ENCODE results near the gene VAX1. TPM values are rescaled to one million over a fixed set of nuclear protein-coding genes. Genes with fewer than 3 reads are reported as not detected.

Gene VAX1
- total RNA-seq, 1 experiment from 2014 or later, result not detected

GRCh38 chr10:117096599-117097201 lies 41.4 kb downstream of the VAX1 start:
- WGBS (ENCODE audit: extremely low coverage, insufficient read length, low lambda C conversion rate), result no CpG with 5 or more reads among the region's 9 CpGs
- Histone ChIP-seq H2AK5ac (ENCODE audit: insufficient read length, low read length) (no peak overlapping the region), H3K79me2 (ENCODE audit: insufficient read depth, low read length) (no peaks in the 10 kb centered on the region), H4K20me1 (ENCODE audit: control insufficient read depth, insufficient read depth, insufficient read length) (no peaks in the 10 kb centered on the region), H3K9me3 (ENCODE audit: control insufficient read depth, low read depth, low read length) (no peaks in the 10 kb centered on the region), H2BK15ac (ENCODE audit: low read depth, low read length) (no peak overlapping the region), H3K27me3 (ENCODE audit: insufficient read depth, low read length) (no peaks in the 10 kb centered on the region), H4K5ac (ENCODE audit: insufficient read length, low read depth, low read length) (no peak overlapping the region), H3K79me1 (ENCODE audit: insufficient read depth, low read depth, low read length, poor library complexity, severe bottlenecking) (no peaks in the 10 kb centered on the region), H3K23me2 (ENCODE audit: insufficient read length, low read depth, low read length, poor library complexity, severe bottlenecking) (no peaks in the 10 kb centered on the region), H3K27ac (ENCODE audit: insufficient read length, low read depth, low read length) (no peak overlapping the region), H3K56ac (ENCODE audit: insufficient read length, low read depth, low read length) (no peak overlapping the region), H2BK20ac (ENCODE audit: low read depth, low read length, poor library complexity, severe bottlenecking) (no peak overlapping the region), H2BK5ac (ENCODE audit: insufficient read length, low read length) (no peak overlapping the region), H3K23ac (ENCODE audit: insufficient read length, low read depth, low read length) (no peak overlapping the region), H3K4me2 (ENCODE audit: insufficient read depth, insufficient read length, low read length) (no peak overlapping the region), H2BK120ac (ENCODE audit: low read depth, low read length, poor library complexity, severe bottlenecking) (no peak overlapping the region), H2BK12ac (ENCODE audit: insufficient read length, low read depth, low read length) (no peak overlapping the region), H3K4ac (ENCODE audit: low read depth, low read length) (no peak overlapping the region), H3K4me1 (ENCODE audit: insufficient read depth, low read length) (0 out of 2 replicates have a peak, but pooled peaks cover 3% of the 10 kb centered on the region), H3K14ac (ENCODE audit: insufficient read depth, low read length) (no peak overlapping the region), H2AFZ (ENCODE audit: low read length) (no peak overlapping the region), H3K9ac (ENCODE audit: extremely low read depth, insufficient read length, low read length) (no peak overlapping the region), H4K91ac (ENCODE audit: insufficient read length, low read depth, low read length) (no peak overlapping the region), H3K18ac (ENCODE audit: insufficient read length, low read depth, low read length) (no peak overlapping the region), H3T11ph (ENCODE audit: low read length) (no peak overlapping the region), H4K8ac (replicated peaks; ENCODE audit: insufficient read length, low read depth, low read length) (no peak overlapping the region)
- DNase-seq, result no peak
- peaks cover 33 to 41% of the 10 kb centered on the region in 2 experiments for H3K4me1 Mint-ChIP-seq
- no peaks in the 10 kb centered on the region for H3K36me3 Mint-ChIP-seq (ENCODE audit: insufficient read depth in 1 of 3, low read depth in 3 of 3)
- TF ChIP-seq CTCF (conservative IDR thresholded peaks at IDR 0.05), result no peak
- H3K27me3 Mint-ChIP-seq (ENCODE audit: low read depth), result peaks cover 42% of the 10 kb centered on the region
- no peaks in the 10 kb centered on the region for H3K9me3 Mint-ChIP-seq
- H3K27ac Mint-ChIP-seq, result no peak overlapping the region; a peak in 1 of 7 replicates
- H3K4me3 Mint-ChIP-seq, result no peak overlapping the region
